Stimulated activated CD8-positive, alpha-beta memory T cell treated with anti-CD3 and anti-CD28 coated beads, Interleukin-4, amount 100 ng/mL, for 1 hour (primary cell): Measurements from ENCODE around the gene ERMARD.

Experiments
- DNase-seq, 2 donors: peaks; one replicate each; pipeline ENCODE4 v3.0.0-alpha.2; 2020; ENCODE audit warnings: low read depth in 2 of 2, low spot score in 1 of 2

Gene ERMARD

DNA sequence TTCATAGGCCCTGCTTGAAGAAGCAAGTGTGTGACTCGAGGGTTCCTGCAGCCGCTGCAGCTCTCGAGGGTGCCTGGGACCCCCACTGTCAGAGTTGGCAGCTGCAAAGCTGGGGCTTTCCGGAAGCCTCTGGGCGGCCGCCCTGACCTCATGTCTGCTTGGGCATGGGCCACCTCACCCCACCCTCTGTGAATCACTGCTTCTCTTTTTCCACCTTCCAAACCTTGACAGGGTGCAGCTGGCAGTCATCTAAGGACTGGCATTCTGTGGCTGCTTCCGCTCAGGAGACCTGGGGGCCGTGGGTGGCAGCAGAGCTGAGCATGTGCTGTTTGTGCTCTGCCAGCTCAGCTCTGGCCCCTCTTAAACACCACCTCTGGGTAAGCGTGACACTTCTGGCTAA, 32.0 kb downstream of the ERMARD start:
- no peak for DNase-seq

DNA sequence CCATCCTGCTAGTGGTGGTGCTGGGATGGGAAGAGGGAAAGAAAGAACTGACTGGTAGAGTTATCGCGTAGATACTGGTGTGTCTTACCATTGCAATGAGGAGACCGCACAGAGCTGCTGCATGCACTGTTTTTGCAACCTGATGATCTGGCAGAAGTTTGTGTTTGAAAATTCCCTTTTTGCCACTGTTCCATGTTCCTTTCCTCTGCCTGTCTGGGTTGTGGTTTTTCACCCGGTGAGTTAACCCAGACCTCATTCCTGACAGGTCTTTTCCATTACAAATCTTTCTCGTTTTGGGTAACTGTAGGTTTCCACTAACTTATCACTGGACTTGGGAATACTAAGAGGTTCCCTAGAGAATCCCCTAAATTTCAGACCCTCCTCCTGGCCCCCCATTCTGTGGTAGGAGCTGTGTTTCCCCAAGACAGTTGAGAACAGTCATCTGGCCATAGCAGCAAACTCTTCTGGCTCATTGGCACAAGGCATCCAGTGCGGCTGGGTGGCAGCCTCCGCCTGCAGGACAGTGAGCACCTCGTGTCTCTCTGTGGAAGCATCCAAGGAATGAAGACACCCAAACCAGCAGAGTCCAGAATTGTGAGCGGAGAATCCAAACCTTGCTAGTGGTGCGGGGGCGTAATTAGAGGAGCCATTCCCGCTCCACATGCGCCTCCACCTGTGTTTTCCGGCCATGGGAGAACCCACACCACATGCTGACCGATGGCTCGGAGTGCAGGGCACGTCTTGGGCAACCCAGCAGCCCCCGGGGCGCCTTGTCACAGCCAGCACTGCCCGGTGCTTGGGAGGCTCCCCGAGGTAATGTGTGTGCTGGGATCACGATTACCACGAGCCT, 32.8 kb downstream of the ERMARD start:
- no peak for DNase-seq

DNA sequence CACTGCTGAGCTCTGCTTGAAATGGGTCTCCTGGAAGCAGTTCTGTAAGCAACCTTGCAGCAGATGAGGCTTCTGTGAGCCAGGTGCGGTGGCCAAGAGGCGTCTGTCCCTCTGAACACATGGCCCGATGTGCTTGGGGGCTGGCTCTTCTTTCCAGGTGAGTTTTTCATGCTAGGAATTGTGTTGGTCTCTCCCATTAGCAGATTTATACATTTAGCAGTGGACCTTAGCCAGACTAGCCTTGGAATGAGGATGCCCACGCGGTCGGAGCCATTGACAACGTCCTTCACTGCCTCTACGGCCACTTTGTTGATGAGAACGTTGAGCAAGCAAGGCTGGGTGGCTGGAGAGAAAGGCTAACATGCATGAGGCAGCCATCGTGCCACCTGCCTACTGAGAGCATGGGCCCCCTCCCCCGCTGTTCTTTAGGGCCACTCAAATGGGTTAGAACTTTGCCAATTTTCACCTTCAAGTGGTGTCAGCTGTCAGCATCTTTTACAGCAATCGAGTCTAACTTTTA, 33.5 kb downstream of the ERMARD start:
- no peak for DNase-seq

DNA sequence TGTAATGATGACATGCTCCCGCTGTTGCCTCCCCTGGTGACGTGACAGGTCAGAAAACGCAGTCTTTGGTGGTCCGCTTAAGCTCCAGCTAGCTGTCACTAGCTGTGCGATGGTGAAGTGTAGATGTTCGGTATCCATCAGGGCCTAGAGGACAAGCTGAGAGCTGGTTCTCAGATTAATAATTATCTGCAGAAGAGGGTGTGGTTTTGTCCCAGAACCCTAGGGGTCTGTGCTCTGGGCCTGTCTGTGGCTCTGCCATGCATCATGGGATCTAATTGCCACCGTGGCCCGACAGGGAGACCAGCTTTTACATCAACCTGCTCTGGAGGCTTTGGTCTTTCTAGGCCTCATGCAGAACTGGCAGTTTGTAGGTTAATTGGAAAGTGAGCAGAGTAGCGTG, 34.1 kb downstream of the ERMARD start:
- no peak for DNase-seq

GRCh38 chr6:169786349-169786748, 34.9 kb downstream of the ERMARD start:
- no peak for DNase-seq

DNA sequence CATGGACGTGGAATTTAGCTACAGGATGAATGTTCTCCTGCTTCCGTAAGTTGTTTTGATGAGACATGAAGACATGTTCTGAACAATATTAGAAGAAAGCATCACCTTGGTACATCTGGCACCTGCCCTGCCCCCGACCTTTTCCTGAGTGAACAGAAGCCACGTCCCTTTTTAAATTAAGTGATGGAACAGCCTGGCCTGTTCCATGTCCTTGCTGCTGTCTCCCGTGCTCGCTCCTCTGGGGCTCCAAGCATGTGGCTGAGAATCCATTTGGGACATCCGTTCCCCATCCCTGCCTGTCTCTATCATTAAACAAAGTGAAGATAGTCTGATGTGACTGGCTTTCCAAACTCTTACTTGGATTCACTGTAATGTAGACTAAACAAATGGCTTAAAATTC, 36.4 kb downstream of the ERMARD start:
- no peak for DNase-seq

DNA sequence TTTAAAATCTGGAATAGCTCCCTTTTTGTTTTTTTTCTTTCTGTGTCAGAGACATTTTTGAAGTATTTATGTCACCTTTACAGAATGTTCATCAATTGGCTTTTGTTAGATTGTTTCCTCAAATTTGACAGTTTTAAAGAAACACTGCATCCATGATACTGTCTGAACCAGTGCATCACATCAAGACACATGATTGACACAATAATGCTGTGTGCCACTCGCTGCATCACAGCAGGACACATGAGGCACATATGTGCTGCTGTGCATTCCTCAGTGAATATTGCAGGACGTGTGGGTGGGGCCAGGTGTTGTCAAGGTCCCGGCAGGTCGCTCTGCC, 37.4 kb downstream of the ERMARD start:
- DNase-seq: no peak

DNA sequence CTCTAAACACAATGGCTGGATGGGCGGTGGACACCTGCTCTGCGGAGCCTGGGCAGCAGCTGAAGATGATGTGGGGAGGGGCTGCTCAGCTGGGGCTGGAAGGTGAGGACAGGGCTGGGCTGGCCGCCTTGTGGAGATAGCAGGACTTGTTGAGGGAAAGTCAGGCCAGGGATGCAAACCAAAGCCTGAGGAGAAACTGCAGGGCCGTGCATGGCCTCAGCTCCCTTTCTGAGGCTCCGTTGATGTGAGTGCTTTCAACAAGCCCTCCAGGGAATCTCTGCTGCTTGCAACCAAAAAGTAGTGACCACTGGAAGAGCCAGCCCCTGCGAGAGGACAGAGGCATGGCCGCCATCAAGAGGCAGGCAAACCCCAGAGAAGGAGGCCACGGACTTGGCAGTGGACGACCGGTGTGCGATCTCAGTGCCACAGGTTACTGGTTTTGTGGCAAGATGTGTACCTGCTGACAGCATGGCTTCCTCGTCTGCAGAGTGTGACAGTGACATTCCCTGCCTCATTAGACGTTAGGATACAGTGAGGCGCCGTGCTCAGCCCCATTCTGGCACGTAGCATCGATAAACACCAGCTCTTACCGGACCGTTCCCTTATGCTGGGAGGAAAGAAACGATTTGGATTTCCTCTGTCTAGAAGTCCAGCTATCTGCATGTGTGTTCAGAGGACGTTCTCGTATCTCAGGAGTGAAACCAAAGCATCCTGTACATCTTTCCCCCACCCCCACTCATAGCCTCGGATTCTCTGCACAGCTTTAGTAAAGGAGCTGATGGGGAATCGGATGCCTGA, 37.9 kb downstream of the ERMARD start:
- no peak for DNase-seq

DNA sequence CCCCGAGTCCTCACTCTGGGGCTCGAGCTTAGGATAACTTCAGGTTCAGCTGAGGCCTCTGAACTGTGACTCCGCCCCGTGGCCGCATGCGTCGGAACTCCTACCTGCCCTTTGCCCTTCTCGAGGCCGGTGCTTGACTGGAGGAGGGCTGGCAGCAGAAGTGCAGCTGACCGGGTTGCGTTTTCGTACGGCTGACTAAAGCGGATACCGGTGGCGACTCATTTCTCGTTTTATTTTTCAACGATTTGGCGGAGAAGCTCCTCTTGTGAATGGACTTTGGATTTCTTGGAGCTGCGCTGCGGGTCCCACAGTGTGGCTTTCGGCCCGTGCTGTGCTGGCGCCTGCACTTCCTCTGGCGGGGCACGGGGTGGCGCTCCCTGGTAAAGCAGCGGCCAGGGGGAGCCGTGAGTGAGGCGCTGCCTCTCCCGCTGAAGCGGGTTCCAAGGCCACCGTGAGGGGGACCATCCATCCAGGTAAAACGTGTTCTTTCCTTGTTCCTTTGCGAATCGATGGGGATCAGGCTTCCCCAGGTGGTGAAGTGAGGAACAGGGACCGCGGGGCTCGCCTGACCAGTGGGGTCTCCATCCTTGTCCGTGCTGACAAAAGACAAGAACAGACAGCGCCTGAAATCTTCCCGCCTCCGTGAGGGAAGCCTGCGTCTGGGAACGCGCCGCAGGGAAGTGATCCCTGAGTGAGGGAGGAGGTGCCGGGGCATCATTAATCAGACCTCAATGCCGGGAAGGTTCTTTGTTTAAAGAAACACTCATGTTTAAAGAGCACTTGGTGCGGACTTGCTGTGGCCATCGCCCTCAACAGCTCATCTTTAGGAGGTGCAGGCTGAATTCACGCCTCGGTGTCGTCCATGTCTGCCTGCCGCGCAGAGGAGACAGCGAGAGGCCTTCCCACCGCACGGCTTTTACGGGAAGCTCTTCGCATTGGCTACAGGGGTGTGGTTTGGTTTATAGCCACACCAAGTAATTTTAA, 38.8 kb downstream of the ERMARD start:
- DNase-seq: peak; percentile 16 to 51

DNA sequence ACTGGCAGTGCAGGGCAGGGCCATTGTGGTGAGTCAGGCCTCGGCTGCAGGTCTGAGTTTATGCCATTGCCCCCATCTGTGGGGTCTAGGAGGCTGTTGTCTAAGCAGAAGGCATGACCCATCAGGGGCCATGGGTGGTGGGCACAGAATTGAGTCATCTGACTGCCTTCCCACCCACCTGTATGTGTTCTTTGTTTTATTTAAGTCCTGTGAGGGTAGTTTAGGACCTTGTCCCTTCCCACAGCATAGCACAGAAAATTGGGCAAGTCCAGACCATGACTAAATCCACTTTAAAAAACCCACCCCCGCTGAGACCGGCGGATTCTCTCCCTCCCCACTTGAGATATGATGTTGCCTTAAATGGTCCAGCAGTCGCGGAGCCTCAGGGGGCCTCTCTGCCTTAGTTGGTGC, 40.3 kb downstream of the ERMARD start:
- DNase-seq: no peak

DNA sequence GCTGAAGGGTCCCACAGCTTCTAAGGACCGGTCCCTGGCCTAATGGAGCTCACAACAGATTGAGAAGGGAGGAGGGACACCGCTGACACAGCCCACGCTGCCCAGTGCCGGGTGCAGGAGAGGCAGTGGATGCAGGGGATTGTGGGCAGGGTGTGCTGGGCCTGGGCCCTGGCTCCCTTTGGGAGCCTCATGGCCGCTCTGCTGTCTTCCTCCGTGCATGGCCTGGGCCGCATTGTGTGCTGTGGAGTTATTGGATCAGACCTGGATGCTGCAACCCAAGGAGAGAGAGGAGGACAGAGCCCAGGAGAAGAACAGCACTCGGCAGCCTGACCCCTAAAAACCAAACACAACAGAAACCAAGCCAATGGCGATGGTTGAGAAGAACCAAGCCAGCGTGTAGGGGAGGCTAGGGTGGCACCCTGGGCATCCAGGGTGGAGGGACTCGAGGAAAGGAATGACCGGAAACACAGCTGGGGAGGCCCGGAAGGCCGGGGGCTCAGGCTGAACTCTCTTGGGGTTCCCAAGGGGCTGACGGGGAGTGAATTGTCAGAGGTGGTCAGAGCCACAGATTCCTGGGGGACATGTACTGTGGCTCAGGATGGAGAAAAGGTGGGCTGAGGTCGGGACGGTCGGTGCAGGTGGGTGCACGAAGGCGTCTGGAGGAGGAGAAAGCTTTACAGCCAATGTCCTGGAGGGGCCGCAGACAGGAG, 41.0 kb downstream of the ERMARD start:
- no peak for DNase-seq

GRCh38 chr6:169793408-169793807, 42.0 kb downstream of the ERMARD start:
- DNase-seq: no peak

- no peak for DNase-seq
Observed at GRCh38 chr6:169794317-169795055, 43.1 kb downstream of the ERMARD start.

DNA sequence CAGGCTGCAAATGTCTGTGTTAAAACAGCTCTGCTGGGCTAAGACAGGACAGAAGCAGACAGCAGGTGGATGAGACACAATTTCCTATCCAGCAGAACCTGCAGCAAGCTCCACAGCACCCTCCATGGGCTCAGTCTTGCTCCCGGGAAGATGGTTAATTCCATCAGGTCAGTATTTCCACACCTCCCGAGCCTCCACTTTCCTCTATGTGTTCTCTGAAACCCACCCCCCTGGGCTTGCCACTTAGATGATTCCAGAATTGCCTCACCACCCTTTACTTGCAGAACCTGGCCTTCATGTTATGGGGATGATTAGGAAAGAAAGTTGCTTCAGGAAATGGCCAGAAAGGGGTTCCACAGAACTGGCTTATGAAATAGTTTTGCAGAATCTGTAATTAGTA, 43.8 kb downstream of the ERMARD start:
- no peak for DNase-seq

- DNase-seq: no peak
Observed at GRCh38 chr6:169798764-169799473, 47.5 kb downstream of the ERMARD start.

- DNase-seq: no peak
Observed at GRCh38 chr6:169799474-169799926, 48.1 kb downstream of the ERMARD start.

DNA sequence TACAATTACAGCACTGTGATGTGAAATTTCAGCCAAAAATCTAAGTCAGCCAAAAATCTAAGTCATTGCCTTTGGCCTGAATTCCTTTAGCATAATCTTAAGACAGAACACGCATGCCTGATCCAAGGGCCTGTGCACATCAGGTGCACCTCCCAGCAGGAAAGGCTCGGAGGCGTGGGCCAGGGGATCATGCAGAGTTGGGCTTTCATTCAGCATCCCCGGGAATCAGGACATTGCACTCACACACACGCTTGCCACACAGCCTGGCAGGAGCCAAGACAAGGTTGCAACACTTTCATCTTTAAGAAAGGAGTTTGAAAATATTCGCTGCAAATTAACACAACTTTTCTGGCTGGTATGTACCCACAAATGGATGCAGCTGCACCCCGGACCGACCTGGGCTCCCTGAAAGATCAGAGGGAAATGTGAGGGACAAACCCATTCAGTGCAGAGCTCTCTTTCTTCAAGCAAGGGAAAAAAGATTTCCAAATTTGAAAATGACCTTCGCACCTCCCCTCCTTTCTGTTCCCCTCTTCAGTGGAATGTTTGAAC, 48.8 kb downstream of the ERMARD start:
- no peak for DNase-seq

DNA sequence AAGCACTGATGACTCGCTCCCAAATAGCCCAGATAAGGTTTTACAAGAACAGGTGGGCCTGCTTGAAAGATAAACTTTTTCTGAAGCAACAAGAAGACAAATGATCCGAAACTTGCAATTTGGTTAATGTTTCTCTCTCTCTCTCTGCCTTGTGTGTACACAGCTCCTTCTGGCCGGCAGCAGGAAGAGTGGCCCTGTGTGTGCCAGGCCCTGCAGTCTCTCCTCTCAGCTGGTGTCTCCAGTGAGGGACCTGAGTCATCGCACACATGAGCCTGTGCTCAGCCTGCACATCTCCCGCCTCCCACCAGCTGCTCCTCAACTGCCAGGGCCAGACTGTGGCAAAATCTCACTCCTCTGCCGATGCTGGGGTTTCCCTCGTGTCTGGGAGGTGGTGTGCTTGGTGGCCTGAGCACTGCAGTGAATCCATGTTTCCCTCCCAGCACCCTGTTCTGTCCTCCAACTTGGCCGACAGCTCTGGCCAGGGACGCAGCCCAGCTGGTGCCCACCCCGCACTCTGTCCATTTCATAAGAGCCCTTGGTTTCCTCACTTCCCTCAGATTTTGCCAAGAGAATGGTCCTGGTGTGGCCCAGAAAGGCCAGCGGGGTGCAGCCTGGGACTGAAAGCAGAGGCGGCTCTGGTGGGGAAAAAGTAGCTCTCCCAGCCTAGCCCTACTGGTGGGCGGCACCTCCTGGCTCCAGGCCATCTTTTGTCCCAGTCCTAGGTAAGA, 49.4 kb downstream of the ERMARD start:
- no peak for DNase-seq
